HCT116 (cell line): Measurements from ENCODE around the gene TASP1. TPM values are rescaled to one million over a fixed set of nuclear protein-coding genes. Genes with fewer than 3 reads are reported as not detected.

ENCODE experiments used
- ATAC-seq: fragments of 200-7000 bp; cut with Tn5 transposase; 2 replicates; pipeline ENCODE4 v1.9.1; 2020; ENCODE audit warnings: mild to moderate bottlenecking, moderate library complexity
- BruUV-seq: library from RNA; stranded (reverse); fragments of 400-500 nt; replicated peaks from 2 replicates; lab custom pipeline; 2021; lab: Mats Ljungman, UMichigan
- CTCF ChIA-PET: fragments of 300-600 bp; sonication (Branson Sonifier 250); formaldehyde crosslinking; loops from one replicate; lab custom pipeline; 2021; ENCODE audit warnings: antibody characterized with exemption; lab: Charles Lee
- POLR2A ChIA-PET: fragments of 300-600, 350-600 bp; sonication (Branson Sonifier 250); formaldehyde crosslinking; loops from one replicate; lab custom pipeline; 2021; ENCODE audit warnings: antibody characterized with exemption; lab: Charles Lee
- RAD21 ChIA-PET, 2 experiments: fragments of 300-600 bp; sonication (Branson Sonifier 250); formaldehyde crosslinking; loops; one replicate each; lab custom pipeline; 2023; ENCODE audit warnings: low total read pairs in 2 of 2; ENCODE audit not compliant: uncharacterized antibody in 2 of 2, unreplicated experiment in 2 of 2, low non-redundant PET in 1 of 2; lab: Charles Lee
- DNase-seq: peaks from one replicate; pipeline ENCODE4 v3.0.0-alpha.2; 2010; ENCODE audit warnings: low read depth, low spot score
- H2AFZ ChIP-seq: fragments of 200-600 bp; shearing (Covaris generic), sonication (generic); 2 replicates; pipeline ENCODE4 v1.6.1; 2017; ENCODE audit warnings: low read depth, mixed run types, mixed read lengths, antibody characterized with exemption, low read length; ENCODE audit not compliant: poor library complexity, severe bottlenecking
- H3K27ac ChIP-seq: 2 replicates; pipeline ENCODE4 v1.5.1; 2012; ENCODE audit warnings: low read depth, low read length
- H3K27me3 ChIP-seq: fragments of 200-600 bp; sonication (generic); 2 replicates; pipeline ENCODE4 v1.6.1; 2016; ENCODE audit warnings: mixed run types, low read length, mixed read lengths; ENCODE audit not compliant: insufficient read depth
- H3K36me3 ChIP-seq, 2 experiments: fragments of 200-500 bp in 1 of 2; fragments of 200-600 bp in 1 of 2; sonication (Bioruptor generic) in 1 of 2; sonication (generic) in 1 of 2; 2 replicates each; pipeline versions ENCODE4 v1.5.1 to v1.6.1; 2014 to 2016; ENCODE audit warnings: low read length in 2 of 2, inconsistent platforms in 1 of 2, mixed read lengths in 1 of 2, mixed run types in 1 of 2; ENCODE audit not compliant: insufficient read depth in 2 of 2, control insufficient read depth in 1 of 2
- H3K4me1 ChIP-seq, 2 experiments: fragments of 200-600 bp in 1 of 2; sonication (generic) in 1 of 2; 2 replicates each; pipeline versions ENCODE4 v1.5.1 to v1.6.1; 2012 to 2017; ENCODE audit warnings: low read length in 2 of 2, inconsistent platforms in 1 of 2, mild to moderate bottlenecking in 1 of 2, mixed read lengths in 1 of 2, mixed run types in 1 of 2, moderate library complexity in 1 of 2; ENCODE audit not compliant: insufficient read depth in 2 of 2, control insufficient read depth in 1 of 2
- H3K4me2 ChIP-seq: fragments of 200-600 bp; sonication (generic); 2 replicates; pipeline ENCODE4 v1.6.1; 2017; ENCODE audit warnings: mixed run types, low read length, mixed read lengths
- H3K4me3 ChIP-seq, 2 experiments: fragments of 200-600 bp in 1 of 2; sonication (generic) in 1 of 2; replicated peaks in 1 of 2; 2 replicates each; pipeline ENCODE4 v1.5.1; 2011 to 2016; ENCODE audit warnings: low read length in 2 of 2, control low read depth in 1 of 2, low read depth in 1 of 2, mild to moderate bottlenecking in 1 of 2, mixed read lengths in 1 of 2, mixed run types in 1 of 2
- H3K79me2 ChIP-seq: fragments of 200-600 bp; sonication (generic); 2 replicates; pipeline ENCODE4 v1.6.1; 2017; ENCODE audit warnings: mild to moderate bottlenecking, mixed run types, low read length, moderate library complexity, mixed read lengths; ENCODE audit not compliant: insufficient read depth
- H3K9ac ChIP-seq: fragments of 200-600 bp; sonication (generic); 2 replicates; pipeline ENCODE4 v1.6.1; 2016; ENCODE audit warnings: low read length, mixed read lengths
- H3K9me2 ChIP-seq: fragments of 200-600 bp; sonication (generic), shearing (Covaris generic); 2 replicates; pipeline ENCODE4 v1.6.1; 2017; ENCODE audit warnings: mixed run types, mild to moderate bottlenecking, moderate library complexity; ENCODE audit not compliant: insufficient read depth
- H3K9me3 ChIP-seq, 2 experiments: fragments of 200-500 bp in 1 of 2; fragments of 200-600 bp in 1 of 2; sonication (Bioruptor generic) in 1 of 2; sonication (generic) in 1 of 2; 2 replicates each; pipeline ENCODE4 v1.6.1; 2014 to 2017; ENCODE audit warnings: low read length in 2 of 2, mixed read lengths in 2 of 2, inconsistent platforms in 1 of 2, low read depth in 1 of 2, mild to moderate bottlenecking in 1 of 2, mixed run types in 1 of 2, moderate library complexity in 1 of 2; ENCODE audit not compliant: control insufficient read depth in 1 of 2, insufficient read depth in 1 of 2
- H4K20me1 ChIP-seq: fragments of 200-600 bp; sonication (generic), shearing (Covaris generic); 2 replicates; pipeline ENCODE4 v1.6.1; 2017; ENCODE audit warnings: mixed run types, mild to moderate bottlenecking, moderate library complexity; ENCODE audit not compliant: insufficient read depth
- CEBPB ChIP-seq: IDR thresholded peaks from 2 replicates; pipeline ENCODE4 v1.6.1; 2012; ENCODE audit warnings: low read depth
- JUND ChIP-seq: IDR thresholded peaks from 2 replicates; pipeline ENCODE4 v1.6.1; 2012
- POLR2AphosphoS5 ChIP-seq: IDR thresholded peaks from 2 replicates; pipeline ENCODE4 v1.6.1; 2011; ENCODE audit warnings: mild to moderate bottlenecking, low read depth, low read length, moderate library complexity
- RAD21 ChIP-seq: IDR thresholded peaks from 2 replicates; pipeline ENCODE4 v1.6.1; 2012; ENCODE audit warnings: low read depth, mild to moderate bottlenecking
- TCF7L2 ChIP-seq: IDR thresholded peaks from 2 replicates; pipeline ENCODE4 v1.7.0; 2011; ENCODE audit warnings: borderline replicate concordance, inconsistent platforms; ENCODE audit not compliant: insufficient read depth, insufficient read length; ENCODE audit errors: extremely low read depth
- intact Hi-C: fragments of 100-400 bp; cut with micrococcal nuclease; formaldehyde crosslinking; loops from 2 replicates; pipeline ENCODE4 v1.10.0; 2022
- total RNA-seq: library from RNA; stranded (reverse); gene quantifications from one replicate; pipeline ENCODE4 v1.2.1, GENCODE V29; 2021; ENCODE audit not compliant: unreplicated experiment
- TF ChIP-seq, protein P1 (sequence below): IDR thresholded peaks from 2 replicates; pipeline ENCODE4 v1.6.1; 2012; ENCODE audit warnings: low read depth
- TF ChIP-seq, protein P2 (sequence below), 3 experiments: fragments of 200-600 bp in 1 of 3; sonication (generic) in 1 of 3; IDR thresholded peaks in 2 of 3; conservative IDR thresholded peaks in 1 of 3; 2 replicates each; pipeline ENCODE4 v1.5.1; 2012 to 2017; ENCODE audit warnings: low read depth in 2 of 3, low read length in 2 of 3, antibody characterized with exemption in 1 of 3, borderline replicate concordance in 1 of 3, control low read depth in 1 of 3, mild to moderate bottlenecking in 1 of 3, mixed read lengths in 1 of 3, mixed run types in 1 of 3, moderate library complexity in 1 of 3; ENCODE audit not compliant: insufficient read depth in 1 of 3
- TF ChIP-seq, protein P3 (sequence below): IDR thresholded peaks from 2 replicates; pipeline ENCODE4 v1.6.1; 2012

The TASP1 gene
- total RNA-seq, 1 experiment from 2014 or later = 19.1 TPM

DNA sequence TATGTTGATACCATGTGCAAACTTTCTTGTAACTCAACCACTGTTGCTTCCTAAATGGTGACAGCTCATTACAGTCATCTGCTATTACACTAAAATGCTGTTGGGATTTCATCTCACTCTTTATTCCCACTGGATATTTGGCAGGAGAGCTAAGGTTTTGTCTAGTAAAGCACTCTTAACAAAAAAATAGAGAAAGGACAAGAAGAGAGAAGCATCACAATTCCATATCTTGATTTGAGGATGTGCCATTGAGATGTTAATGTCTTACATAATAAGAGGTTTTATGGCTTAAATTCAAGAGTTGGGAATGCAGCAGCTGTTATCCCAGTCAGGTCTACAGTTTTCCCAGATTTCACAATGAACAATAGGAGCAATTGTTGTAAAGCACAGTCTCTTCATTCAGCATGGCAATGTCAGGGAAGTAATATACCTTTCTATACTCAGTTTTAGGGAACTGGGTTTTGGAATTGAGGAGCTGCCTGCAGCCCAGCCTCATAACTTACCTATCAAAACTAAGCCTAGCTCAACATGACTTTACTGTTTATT lies 282.7 kb downstream of the TASP1 start:
- intact Hi-C loops = no loop called here
- Histone ChIP-seq H3K79me2 (no peaks in the 10 kb centered on the region), H3K9me2 (no peaks in the 10 kb centered on the region), H2AFZ (no peak overlapping the region), H4K20me1 (no peaks in the 10 kb centered on the region), H3K4me3 (no peak overlapping the region), H3K4me1 (no peaks in the 10 kb centered on the region), H3K4me2 (no peak overlapping the region), H3K9ac (no peak overlapping the region), H3K9me3 (no peaks in the 10 kb centered on the region), H3K27ac (no peak overlapping the region), H3K27me3 (no peaks in the 10 kb centered on the region), H3K36me3 (no peaks in the 10 kb centered on the region)
- DNase-seq = no peak
- no peak for ATAC-seq
- RAD21 ChIA-PET = no interaction called here
- BruUV-seq = no TSS peak
- TF ChIP-seq RAD21 (no peak), POLR2AphosphoS5 (no peak), JUND (no peak)
- TF ChIP-seq, protein P1, sequence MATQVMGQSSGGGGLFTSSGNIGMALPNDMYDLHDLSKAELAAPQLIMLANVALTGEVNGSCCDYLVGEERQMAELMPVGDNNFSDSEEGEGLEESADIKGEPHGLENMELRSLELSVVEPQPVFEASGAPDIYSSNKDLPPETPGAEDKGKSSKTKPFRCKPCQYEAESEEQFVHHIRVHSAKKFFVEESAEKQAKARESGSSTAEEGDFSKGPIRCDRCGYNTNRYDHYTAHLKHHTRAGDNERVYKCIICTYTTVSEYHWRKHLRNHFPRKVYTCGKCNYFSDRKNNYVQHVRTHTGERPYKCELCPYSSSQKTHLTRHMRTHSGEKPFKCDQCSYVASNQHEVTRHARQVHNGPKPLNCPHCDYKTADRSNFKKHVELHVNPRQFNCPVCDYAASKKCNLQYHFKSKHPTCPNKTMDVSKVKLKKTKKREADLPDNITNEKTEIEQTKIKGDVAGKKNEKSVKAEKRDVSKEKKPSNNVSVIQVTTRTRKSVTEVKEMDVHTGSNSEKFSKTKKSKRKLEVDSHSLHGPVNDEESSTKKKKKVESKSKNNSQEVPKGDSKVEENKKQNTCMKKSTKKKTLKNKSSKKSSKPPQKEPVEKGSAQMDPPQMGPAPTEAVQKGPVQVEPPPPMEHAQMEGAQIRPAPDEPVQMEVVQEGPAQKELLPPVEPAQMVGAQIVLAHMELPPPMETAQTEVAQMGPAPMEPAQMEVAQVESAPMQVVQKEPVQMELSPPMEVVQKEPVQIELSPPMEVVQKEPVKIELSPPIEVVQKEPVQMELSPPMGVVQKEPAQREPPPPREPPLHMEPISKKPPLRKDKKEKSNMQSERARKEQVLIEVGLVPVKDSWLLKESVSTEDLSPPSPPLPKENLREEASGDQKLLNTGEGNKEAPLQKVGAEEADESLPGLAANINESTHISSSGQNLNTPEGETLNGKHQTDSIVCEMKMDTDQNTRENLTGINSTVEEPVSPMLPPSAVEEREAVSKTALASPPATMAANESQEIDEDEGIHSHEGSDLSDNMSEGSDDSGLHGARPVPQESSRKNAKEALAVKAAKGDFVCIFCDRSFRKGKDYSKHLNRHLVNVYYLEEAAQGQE = no peak
- CTCF ChIA-PET = no interaction called here
- POLR2A ChIA-PET = no interaction called here

DNA sequence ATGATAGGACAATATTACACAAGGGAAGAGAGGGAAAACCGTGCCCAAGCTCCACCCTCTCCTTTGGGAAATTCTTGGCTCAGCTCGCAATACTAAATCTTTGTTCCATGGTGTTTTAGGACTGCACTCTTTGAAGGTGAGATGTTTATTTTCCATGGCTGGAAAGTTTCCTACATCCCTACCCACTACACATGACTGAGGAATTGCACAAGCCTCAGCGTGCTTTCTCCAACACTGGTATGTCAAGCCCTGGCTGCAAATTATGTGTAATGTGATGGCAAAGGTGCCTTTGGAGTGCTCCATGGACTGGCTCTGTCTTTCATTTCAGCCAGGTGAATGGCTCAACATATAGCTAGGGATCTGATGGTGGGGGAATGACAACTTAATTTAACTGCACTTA lies 283.3 kb downstream of the TASP1 start:
- DNase-seq = no peak
- TF ChIP-seq CEBPB (no peak), POLR2AphosphoS5 (no peak), TCF7L2 (no peak)
- TF ChIP-seq, protein P2, sequence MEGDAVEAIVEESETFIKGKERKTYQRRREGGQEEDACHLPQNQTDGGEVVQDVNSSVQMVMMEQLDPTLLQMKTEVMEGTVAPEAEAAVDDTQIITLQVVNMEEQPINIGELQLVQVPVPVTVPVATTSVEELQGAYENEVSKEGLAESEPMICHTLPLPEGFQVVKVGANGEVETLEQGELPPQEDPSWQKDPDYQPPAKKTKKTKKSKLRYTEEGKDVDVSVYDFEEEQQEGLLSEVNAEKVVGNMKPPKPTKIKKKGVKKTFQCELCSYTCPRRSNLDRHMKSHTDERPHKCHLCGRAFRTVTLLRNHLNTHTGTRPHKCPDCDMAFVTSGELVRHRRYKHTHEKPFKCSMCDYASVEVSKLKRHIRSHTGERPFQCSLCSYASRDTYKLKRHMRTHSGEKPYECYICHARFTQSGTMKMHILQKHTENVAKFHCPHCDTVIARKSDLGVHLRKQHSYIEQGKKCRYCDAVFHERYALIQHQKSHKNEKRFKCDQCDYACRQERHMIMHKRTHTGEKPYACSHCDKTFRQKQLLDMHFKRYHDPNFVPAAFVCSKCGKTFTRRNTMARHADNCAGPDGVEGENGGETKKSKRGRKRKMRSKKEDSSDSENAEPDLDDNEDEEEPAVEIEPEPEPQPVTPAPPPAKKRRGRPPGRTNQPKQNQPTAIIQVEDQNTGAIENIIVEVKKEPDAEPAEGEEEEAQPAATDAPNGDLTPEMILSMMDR (IDR thresholded peaks at IDR 0.05 in 2 of 3, conservative IDR thresholded peaks at IDR 0.05 in 1 of 3; ENCODE audit: borderline replicate concordance in 1 of 3, insufficient read depth in 1 of 3, low read depth in 2 of 3, low read length in 2 of 3) = no peak
- TF ChIP-seq, protein P3, sequence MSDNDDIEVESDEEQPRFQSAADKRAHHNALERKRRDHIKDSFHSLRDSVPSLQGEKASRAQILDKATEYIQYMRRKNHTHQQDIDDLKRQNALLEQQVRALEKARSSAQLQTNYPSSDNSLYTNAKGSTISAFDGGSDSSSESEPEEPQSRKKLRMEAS = no peak
- ChIA-PET POLR2A (no interaction called here), RAD21 (no interaction called here), CTCF (no interaction called here)
- Histone ChIP-seq H3K9me2 (no peaks in the 10 kb centered on the region), H3K36me3 (no peaks in the 10 kb centered on the region), H4K20me1 (no peaks in the 10 kb centered on the region), H3K79me2 (no peaks in the 10 kb centered on the region), H2AFZ (no peak overlapping the region), H3K4me1 (no peaks in the 10 kb centered on the region), H3K4me3 (no peak overlapping the region), H3K27me3 (no peaks in the 10 kb centered on the region), H3K4me2 (no peak overlapping the region), H3K27ac (no peak overlapping the region), H3K9ac (no peak overlapping the region), H3K9me3 (no peaks in the 10 kb centered on the region)
- ATAC-seq = no peak
- no TSS peak for BruUV-seq
- intact Hi-C loops = no loop called here
